HEK293 (cell line): ENCODE data around the gene EGFLAM.

ENCODE experiments used
- CTCF ChIA-PET: fragments of 350-600 bp; formaldehyde crosslinking; extraction: SDS; loops from one replicate; lab custom pipeline; 2021; ENCODE audit warnings: antibody characterized with exemption; lab: Yijun Ruan, JAX
- POLR2A ChIA-PET: fragments of 300-600 bp; formaldehyde crosslinking; extraction: SDS; loops from one replicate; lab custom pipeline; 2020; ENCODE audit warnings: antibody characterized with exemption, inconsistent platforms; lab: Yijun Ruan, JAX
- H3K27ac ChIP-seq: fragments of 200-500 bp; sonication (Bioruptor generic); 2 replicates; pipeline ENCODE4 v1.5.1; 2014; ENCODE audit warnings: low read depth, low read length, control low read depth, inconsistent platforms; ENCODE audit errors: extremely low read depth
- H3K36me3 ChIP-seq, 2 experiments: fragments of 200-500 bp in 1 of 2; sonication (Bioruptor generic) in 1 of 2; 1 replicate in 1 of 2; 2 replicates in 1 of 2; pipeline ENCODE4 v1.5.1; 2014 to 2017; ENCODE audit warnings: inconsistent platforms in 2 of 2, low read length in 2 of 2; ENCODE audit not compliant: control insufficient read depth in 2 of 2, insufficient read depth in 1 of 2
- H3K4me1 ChIP-seq: fragments of 200-500 bp; sonication (Bioruptor generic); 2 replicates; pipeline ENCODE4 v1.5.1; 2014; ENCODE audit warnings: mild to moderate bottlenecking, low read length, inconsistent platforms; ENCODE audit not compliant: control insufficient read depth, insufficient read depth
- H3K4me3 ChIP-seq: 2 replicates; pipeline ENCODE4 v1.5.1; 2011; ENCODE audit warnings: low read depth, mild to moderate bottlenecking, control low read depth, low read length, moderate library complexity
- H3K9me3 ChIP-seq: fragments of 200-500 bp; sonication (Bioruptor generic); 2 replicates; pipeline ENCODE4 v1.5.1; 2014; ENCODE audit warnings: low read depth, low read length, inconsistent platforms; ENCODE audit not compliant: control insufficient read depth, insufficient read depth
- AEBP2 ChIP-seq: fragments of 450-650 bp; formaldehyde crosslinking; IDR thresholded peaks from 2 replicates; pipeline ENCODE4 v1.5.1; 2016; ENCODE audit warnings: missing biosample characterization, missing genetic modification characterization, borderline replicate concordance
- HIC1 ChIP-seq: fragments of 450-650 bp; formaldehyde crosslinking; IDR thresholded peaks from 2 replicates; pipeline ENCODE4 v1.5.1; 2016; ENCODE audit warnings: missing biosample characterization, missing genetic modification characterization
- HOXA7 ChIP-seq: sonication (generic); formaldehyde crosslinking; IDR thresholded peaks from 2 replicates; pipeline ENCODE4 v1.8.1; 2022; ENCODE audit warnings: missing genetic modification reagents, borderline replicate concordance
- PRDM6 ChIP-seq: fragments of 450-650 bp; formaldehyde crosslinking; IDR thresholded peaks from 2 replicates; pipeline ENCODE4 v1.5.1; 2017; ENCODE audit warnings: missing biosample characterization, missing genetic modification characterization
- SETDB1 ChIP-seq: IDR thresholded peaks from one replicate; pipeline ENCODE4 v1.6.1; 2017; ENCODE audit warnings: mild to moderate bottlenecking, low read length, moderate library complexity, mixed read lengths; ENCODE audit not compliant: insufficient read length
- YY1 ChIP-seq: fragments of 450-650 bp; formaldehyde crosslinking; IDR thresholded peaks from 2 replicates; pipeline ENCODE4 v1.5.1; 2018; ENCODE audit warnings: missing biosample characterization, missing genetic modification characterization
- ZEB2 ChIP-seq: fragments of 450-650 bp; formaldehyde crosslinking; IDR thresholded peaks from 2 replicates; pipeline ENCODE4 v1.5.1; 2016; ENCODE audit warnings: missing biosample characterization, missing genetic modification characterization
- ZNF10 ChIP-seq: fragments of 450-650 bp; formaldehyde crosslinking; IDR thresholded peaks from 2 replicates; pipeline ENCODE4 v1.5.1; 2017; ENCODE audit warnings: missing biosample characterization, missing genetic modification characterization
- ZNF19 ChIP-seq: fragments of 450-650 bp; formaldehyde crosslinking; IDR thresholded peaks from 2 replicates; pipeline ENCODE4; 2016; ENCODE audit warnings: missing biosample characterization, missing genetic modification characterization, low read depth
- ZNF223 ChIP-seq: fragments of 450-650 bp; formaldehyde crosslinking; IDR thresholded peaks from 2 replicates; pipeline ENCODE4 v1.5.1; 2016; ENCODE audit warnings: missing biosample characterization, missing genetic modification characterization
- ZNF518A ChIP-seq: fragments of 450-650 bp; formaldehyde crosslinking; conservative IDR thresholded peaks from 2 replicates; pipeline ENCODE4 v1.5.1; 2016; ENCODE audit warnings: low read depth, missing biosample characterization, missing genetic modification characterization
- ZNF624 ChIP-seq: fragments of 450-650 bp; formaldehyde crosslinking; IDR thresholded peaks from 2 replicates; pipeline ENCODE4 v1.5.1; 2017; ENCODE audit warnings: missing biosample characterization, missing genetic modification characterization
- ZNF654 ChIP-seq: fragments of 450-650 bp; formaldehyde crosslinking; IDR thresholded peaks from 2 replicates; pipeline ENCODE4 v1.5.1; 2016; ENCODE audit warnings: low read depth, missing biosample characterization, missing genetic modification characterization
- ZSCAN4 ChIP-seq: fragments of 450-650 bp; formaldehyde crosslinking; IDR thresholded peaks from 2 replicates; pipeline ENCODE4 v1.5.1; 2017; ENCODE audit warnings: missing biosample characterization, missing genetic modification characterization

The EGFLAM gene

GRCh38 chr5:38237681-38238080 lies 20.7 kb upstream of the EGFLAM start:
- Histone ChIP-seq H3K4me1 (peaks cover 2% of the 10 kb centered on the region; the same call in 1 of the 2 replicates), H3K9me3 (no peaks in the 10 kb centered on the region), H3K27ac (no peak overlapping the region), H3K36me3 (no peaks in the 10 kb centered on the region), H3K4me3 (no peak overlapping the region)
- ChIA-PET POLR2A (no interaction called here), CTCF (interaction anchor here (0.7 to 1.5 kb wide), 5 partner anchors 28 to 183 kb away, joined by 3 to 4 read pairs (median 4); no protein-coding TSS in a partner anchor)
- no peak for TF ChIP-seq ZNF518A
- no peak for TF ChIP-seq AEBP2 (tag by site-specific recombination)
- TF ChIP-seq HOXA7: no peak
- no peak for TF ChIP-seq ZSCAN4 (tag by site-specific recombination)
- no peak for TF ChIP-seq ZNF19 (tag by site-specific recombination)
- TF ChIP-seq SETDB1: no peak
- no peak for TF ChIP-seq ZNF223 (tag by site-specific recombination)

GRCh38 chr5:38240212-38240611 lies 18.1 kb upstream of the EGFLAM start:
- Histone ChIP-seq H3K27ac (no peak overlapping the region), H3K36me3 (no peaks in the 10 kb centered on the region), H3K9me3 (no peaks in the 10 kb centered on the region), H3K4me1 (peaks cover 2% of the 10 kb centered on the region; the same call in 1 of the 2 replicates), H3K4me3 (no peak overlapping the region)
- TF ChIP-seq YY1: no peak
- no peak for TF ChIP-seq ZNF654 (tag by site-specific recombination)
- TF ChIP-seq HIC1 (tag by site-specific recombination): no peak
- TF ChIP-seq ZNF10: no peak
- TF ChIP-seq PRDM6: peak; percentile 68
- TF ChIP-seq ZNF624: no peak
- TF ChIP-seq ZEB2: no peak
- ChIA-PET CTCF (no interaction called here), POLR2A (no interaction called here)
